Ishikawa (cell line): ENCODE results near the gene TBC1D22B.

Experiments
- CEBPB ChIP-seq: IDR thresholded peaks from 2 replicates; pipeline ENCODE4 v1.6.1; 2012
- CREB1 ChIP-seq: IDR thresholded peaks from 2 replicates; pipeline ENCODE4 v1.6.1; 2012; ENCODE audit warnings: low read depth
- FOXM1 ChIP-seq: IDR thresholded peaks from 2 replicates; pipeline ENCODE4 v1.6.1; 2012; ENCODE audit warnings: low read depth, borderline replicate concordance
- NFIC ChIP-seq: IDR thresholded peaks from 2 replicates; pipeline ENCODE4 v1.6.1; 2012
- RAD21 ChIP-seq: IDR thresholded peaks from 2 replicates; pipeline ENCODE4 v1.6.1; 2012; ENCODE audit warnings: low read depth
- REST ChIP-seq: IDR thresholded peaks from 2 replicates; pipeline ENCODE4 v1.6.1; 2012; ENCODE audit warnings: low read depth, mild to moderate bottlenecking
- TAF1 ChIP-seq: IDR thresholded peaks from 2 replicates; pipeline ENCODE4 v1.6.1; 2012; ENCODE audit warnings: low read depth, mild to moderate bottlenecking
- TEAD4 ChIP-seq: IDR thresholded peaks from 2 replicates; pipeline ENCODE4 v1.6.1; 2012
- USF1 ChIP-seq: IDR thresholded peaks from 2 replicates; pipeline ENCODE4 v1.6.1; 2012
- YY1 ChIP-seq: IDR thresholded peaks from 2 replicates; pipeline ENCODE4 v1.6.1; 2012; ENCODE audit warnings: low read depth
- ZBTB7A ChIP-seq: IDR thresholded peaks from 2 replicates; pipeline ENCODE4 v1.6.1; 2012; ENCODE audit warnings: low read depth
- TF ChIP-seq, protein P1 (sequence below): IDR thresholded peaks from 2 replicates; pipeline ENCODE4 v1.6.1; 2012

GRCh38 chr6:37353761-37354525 is 96.4 kb downstream of the TBC1D22B start, which contains the start of gene RNF8:
- no peak; the same call in 1 of the 2 replicates for TF ChIP-seq ZBTB7A
- TF ChIP-seq TAF1: peak; percentile 74
- TF ChIP-seq, protein P1, sequence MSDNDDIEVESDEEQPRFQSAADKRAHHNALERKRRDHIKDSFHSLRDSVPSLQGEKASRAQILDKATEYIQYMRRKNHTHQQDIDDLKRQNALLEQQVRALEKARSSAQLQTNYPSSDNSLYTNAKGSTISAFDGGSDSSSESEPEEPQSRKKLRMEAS: peak; percentile 95
- TF ChIP-seq CEBPB: no peak
- no peak for TF ChIP-seq USF1
- no peak for TF ChIP-seq REST
- no peak for TF ChIP-seq TEAD4
- TF ChIP-seq NFIC: 0 out of 2 replicates have a peak, but pooled peaks have one; percentile 28
- TF ChIP-seq CREB1: no peak
- TF ChIP-seq YY1: peak; percentile 70
- no peak for TF ChIP-seq FOXM1
- no peak for TF ChIP-seq RAD21
